GM19238 (cell line): ENCODE data around the gene CHID1.

Source experiments
- DNase-seq: peaks from one replicate; pipeline ENCODE4 v3.0.0; 2011; ENCODE audit warnings: low spot score; ENCODE audit not compliant: insufficient read length

CHID1 gene

GRCh38 chr11:850775-851763 lies 59.5 kb downstream of the CHID1 start:
- no peak for DNase-seq

- DNase-seq, result peak; percentile 40
These were observed 60.4 kb downstream of the CHID1 start for GRCh38 chr11:849951-850774.

- peak; percentile 42 for DNase-seq
These were observed 61.3 kb downstream of the CHID1 start for GRCh38 chr11:849104-849824.

- DNase-seq, result peak; percentile 91
These were observed 62.2 kb downstream of the CHID1 start for GRCh38 chr11:848380-848931.

- DNase-seq, result no peak
These were observed 62.7 kb downstream of the CHID1 start for GRCh38 chr11:847876-848275.

- no peak for DNase-seq
These were observed 64.0 kb downstream of the CHID1 start for GRCh38 chr11:846496-847098.

- DNase-seq, result no peak
These were observed 64.6 kb downstream of the CHID1 start for GRCh38 chr11:845872-846495.

GRCh38 chr11:844693-845644 lies 65.6 kb downstream of the CHID1 start:
- DNase-seq, result peak; percentile 52

- DNase-seq, result no peak
These were observed 66.6 kb downstream of the CHID1 start for GRCh38 chr11:843818-844692.

- peak; percentile 47 for DNase-seq
These were observed 67.4 kb downstream of the CHID1 start for GRCh38 chr11:843086-843734.

GRCh38 chr11:842370-843002 lies 68.1 kb downstream of the CHID1 start, which contains the start of the genes POLR2L and TSPAN4:
POLR2L (minus strand) TSS chr11:842529; CDS start chr11:842508, 21 bp downstream.
TSPAN4 (plus strand) TSS chr11:842852; CDS start chr11:850305, 7,453 bp downstream.
- peak; percentile 98 for DNase-seq

GRCh38 chr11:841981-842369 lies 68.6 kb downstream of the CHID1 start:
- no peak for DNase-seq

GRCh38 chr11:839875-840617 lies 70.6 kb downstream of the CHID1 start:
- DNase-seq, result no peak

GRCh38 chr11:839280-839623 lies 71.4 kb downstream of the CHID1 start:
- no peak for DNase-seq

GRCh38 chr11:838441-839279 lies 72.0 kb downstream of the CHID1 start:
- no peak for DNase-seq

GRCh38 chr11:837990-838307 lies 72.7 kb downstream of the CHID1 start:
- DNase-seq, result no peak
